Colonic mucosa (tissue), 4 donors: Measurements from ENCODE around the gene SPON1. TPM values are rescaled to one million over a fixed set of nuclear protein-coding genes. Genes with fewer than 3 reads are reported as not detected.

Experiments used
- DNase-seq: peaks from one replicate; pipeline ENCODE4 v3.0.0-alpha.2; 2020
- H3K27ac ChIP-seq: fragments of 200-600 bp; one replicate; pipeline ENCODE4 v1.8.0; 2021
- H3K27me3 ChIP-seq: fragments of 200-600 bp; one replicate; pipeline ENCODE4 v1.8.0; 2021
- H3K36me3 ChIP-seq: fragments of 200-600 bp; one replicate; pipeline ENCODE4 v1.8.0; 2021
- H3K4me1 ChIP-seq: fragments of 200-600 bp; one replicate; pipeline ENCODE4 v1.8.0; 2021; ENCODE audit warnings: mild to moderate bottlenecking
- H3K4me3 ChIP-seq: fragments of 200-600 bp; one replicate; pipeline ENCODE4 v1.8.0; 2021
- H3K9ac ChIP-seq, 2 donors: one replicate each; pipeline ENCODE4 v1.7.0; 2013; ENCODE audit warnings: control low read depth in 2 of 2, low read depth in 2 of 2, low read length in 2 of 2
- H3K9me3 ChIP-seq: fragments of 200-600 bp; one replicate; pipeline ENCODE4 v1.8.0; 2021
- intact Hi-C: fragments of 100-400 bp; cut with DNase I; formaldehyde crosslinking; loops from one replicate; pipeline ENCODE4 v1.14.1; 2022
- total RNA-seq, 2 donors: library from RNA; stranded (reverse); fragmentation: NEBNext Ultra II Directional in 1 of 2; extraction: Animal tissue kit (Norgen Biotek cat#: 25700) in 1 of 2; gene quantifications; one replicate each; pipeline ENCODE4 v1.2.1, GENCODE V29; 2021
- TF ChIP-seq, protein P1 (sequence below): fragments of 200-600 bp; IDR thresholded peaks from one replicate; pipeline ENCODE4 v1.8.0; 2022; ENCODE audit warnings: antibody characterized with exemption, mild to moderate bottlenecking
- donor health status: healthy.
- donor health status: DM: no; HTN: no; CAD: no.
- donor health status: DM: no; HTN: no; CAD: no.

The SPON1 gene
- total RNA-seq, 2 donors from 2014 or later: 91.4 to 93.9 TPM

DNA sequence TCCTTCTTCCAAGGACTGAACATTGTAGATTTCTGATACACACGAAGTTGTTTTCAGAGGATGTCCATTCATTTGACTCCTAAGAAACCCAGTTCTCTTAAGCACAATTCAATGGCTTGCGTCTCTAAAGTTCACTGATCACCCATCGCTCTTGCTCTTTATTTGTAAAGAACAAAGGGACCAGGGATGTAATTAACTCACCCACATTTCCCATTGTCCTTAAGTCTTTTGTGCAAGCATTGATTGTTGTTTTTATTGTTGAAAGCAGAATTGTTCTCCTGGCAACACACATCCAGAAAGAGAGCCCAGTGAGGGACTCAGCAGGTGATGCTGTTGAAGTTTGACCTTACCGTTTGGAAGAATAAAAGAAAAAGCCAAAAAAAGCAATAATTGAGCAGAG, 59.2 kb downstream of the SPON1 start:
- Histone ChIP-seq H3K4me3 (no peak overlapping the region), H3K9ac (no peak overlapping the region), H3K27me3 (no peaks in the 10 kb centered on the region), H3K9me3 (no peaks in the 10 kb centered on the region), H3K4me1 (no peaks in the 10 kb centered on the region), H3K27ac (no peak overlapping the region), H3K36me3 (no peaks in the 10 kb centered on the region)
- intact Hi-C loops: no loop called here
- no peak for DNase-seq
- TF ChIP-seq, protein P1, sequence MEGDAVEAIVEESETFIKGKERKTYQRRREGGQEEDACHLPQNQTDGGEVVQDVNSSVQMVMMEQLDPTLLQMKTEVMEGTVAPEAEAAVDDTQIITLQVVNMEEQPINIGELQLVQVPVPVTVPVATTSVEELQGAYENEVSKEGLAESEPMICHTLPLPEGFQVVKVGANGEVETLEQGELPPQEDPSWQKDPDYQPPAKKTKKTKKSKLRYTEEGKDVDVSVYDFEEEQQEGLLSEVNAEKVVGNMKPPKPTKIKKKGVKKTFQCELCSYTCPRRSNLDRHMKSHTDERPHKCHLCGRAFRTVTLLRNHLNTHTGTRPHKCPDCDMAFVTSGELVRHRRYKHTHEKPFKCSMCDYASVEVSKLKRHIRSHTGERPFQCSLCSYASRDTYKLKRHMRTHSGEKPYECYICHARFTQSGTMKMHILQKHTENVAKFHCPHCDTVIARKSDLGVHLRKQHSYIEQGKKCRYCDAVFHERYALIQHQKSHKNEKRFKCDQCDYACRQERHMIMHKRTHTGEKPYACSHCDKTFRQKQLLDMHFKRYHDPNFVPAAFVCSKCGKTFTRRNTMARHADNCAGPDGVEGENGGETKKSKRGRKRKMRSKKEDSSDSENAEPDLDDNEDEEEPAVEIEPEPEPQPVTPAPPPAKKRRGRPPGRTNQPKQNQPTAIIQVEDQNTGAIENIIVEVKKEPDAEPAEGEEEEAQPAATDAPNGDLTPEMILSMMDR: no peak

DNA sequence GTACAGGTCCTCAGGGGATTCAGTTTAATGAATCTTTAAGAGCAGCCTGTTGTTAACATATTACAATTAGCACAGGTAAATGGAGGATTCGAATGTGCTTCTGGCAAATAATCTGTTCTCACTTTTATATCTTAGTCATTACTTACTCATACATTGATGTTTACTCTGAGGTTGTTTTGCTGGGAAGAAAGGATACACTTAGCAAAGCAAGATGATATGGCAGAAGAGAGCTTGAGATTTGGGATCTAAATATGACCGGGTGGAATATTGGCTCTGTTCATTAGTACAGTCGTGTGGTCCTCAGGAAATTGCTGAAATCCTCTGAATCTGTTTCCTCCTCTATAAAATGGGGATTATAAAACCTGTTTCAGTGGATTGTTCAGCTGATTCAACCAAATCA, 59.7 kb downstream of the SPON1 start:
- Histone ChIP-seq H3K9me3 (no peaks in the 10 kb centered on the region), H3K9ac (no peak overlapping the region), H3K27me3 (no peaks in the 10 kb centered on the region), H3K4me3 (no peak overlapping the region), H3K4me1 (no peaks in the 10 kb centered on the region), H3K36me3 (no peaks in the 10 kb centered on the region), H3K27ac (no peak overlapping the region)
- DNase-seq: no peak
- intact Hi-C loops: no loop called here
- TF ChIP-seq, protein P1: no peak

DNA sequence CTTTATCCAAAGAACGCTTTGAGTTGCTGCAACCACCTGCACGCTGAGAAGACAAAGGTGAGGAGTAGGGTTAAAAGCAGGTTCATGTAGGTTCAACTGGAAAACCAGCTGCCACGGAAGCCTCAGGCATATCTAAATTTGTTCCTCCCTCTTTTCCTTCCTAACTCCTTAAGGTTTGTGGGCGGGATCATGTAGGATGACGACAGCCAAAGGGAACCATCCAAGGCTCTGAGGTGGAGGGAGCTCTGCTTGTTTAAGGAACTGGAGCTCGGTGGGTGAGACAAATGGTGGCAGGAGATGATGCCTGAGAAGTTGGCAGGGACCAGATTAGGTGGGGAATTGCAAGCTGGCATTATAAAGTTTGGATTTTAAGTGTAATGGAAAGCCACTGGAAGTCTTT, 60.3 kb downstream of the SPON1 start:
- intact Hi-C loops: no loop called here
- no peak for DNase-seq
- Histone ChIP-seq H3K36me3 (no peaks in the 10 kb centered on the region), H3K9ac (no peak overlapping the region), H3K4me1 (no peaks in the 10 kb centered on the region), H3K27ac (no peak overlapping the region), H3K4me3 (no peak overlapping the region), H3K9me3 (no peaks in the 10 kb centered on the region), H3K27me3 (no peaks in the 10 kb centered on the region)
- TF ChIP-seq, protein P1: no peak

DNA sequence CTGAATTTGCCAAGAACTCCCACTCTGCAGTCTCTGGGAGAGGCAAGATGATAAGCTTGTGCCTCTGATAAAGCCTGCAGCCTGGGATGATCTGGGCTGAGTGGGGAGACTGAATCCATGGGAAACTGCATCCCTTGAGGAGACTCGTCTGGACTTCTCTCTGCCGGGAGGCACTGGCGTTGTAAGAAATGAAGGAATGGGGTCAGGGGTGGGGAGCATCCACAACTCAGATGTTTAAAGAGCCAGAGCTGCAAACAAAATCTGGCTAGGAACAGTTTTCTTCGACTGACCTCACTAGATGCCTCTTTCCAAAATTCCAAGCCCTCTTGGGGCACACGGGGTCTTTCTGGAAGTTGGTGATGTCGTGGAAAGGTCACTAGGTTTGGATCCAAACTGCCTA, 64.4 kb downstream of the SPON1 start:
- H3K9me3 ChIP-seq: no peaks in the 10 kb centered on the region
- TF ChIP-seq, protein P1: no peak
- no peak for DNase-seq
- H3K9ac ChIP-seq: no peak overlapping the region
- no peak overlapping the region for H3K4me3 ChIP-seq
- intact Hi-C loops: no loop called here
- no peaks in the 10 kb centered on the region for H3K27me3 ChIP-seq
- H3K4me1 ChIP-seq: peaks cover 3% of the 10 kb centered on the region
- no peak overlapping the region for H3K27ac ChIP-seq
- no peaks in the 10 kb centered on the region for H3K36me3 ChIP-seq

DNA sequence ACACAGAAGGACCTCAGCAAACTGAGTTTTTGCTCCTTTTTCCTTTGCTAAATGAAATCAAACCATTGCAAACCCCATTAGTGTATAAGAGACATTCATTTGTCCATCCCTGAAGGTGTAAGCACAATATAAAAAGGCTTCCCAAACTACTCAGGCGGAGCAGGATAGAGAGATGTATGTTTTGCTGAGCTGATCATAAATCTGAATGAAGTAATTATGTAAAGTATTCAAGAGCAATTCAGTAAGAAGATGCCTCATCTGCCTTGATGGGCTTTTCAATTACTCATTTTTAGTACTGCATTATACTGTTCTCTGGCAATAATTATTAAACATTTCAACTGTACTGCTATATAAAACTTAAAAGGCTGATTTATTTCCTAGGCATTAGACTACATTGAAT, 65.0 kb downstream of the SPON1 start:
- no peak overlapping the region for H3K27ac ChIP-seq
- no peak overlapping the region for H3K4me3 ChIP-seq
- no peaks in the 10 kb centered on the region for H3K9me3 ChIP-seq
- peaks cover 3% of the 10 kb centered on the region for H3K4me1 ChIP-seq
- no peaks in the 10 kb centered on the region for H3K36me3 ChIP-seq
- no peak for DNase-seq
- intact Hi-C loops: no loop called here
- H3K27me3 ChIP-seq: no peaks in the 10 kb centered on the region
- H3K9ac ChIP-seq: no peak overlapping the region
- TF ChIP-seq, protein P1: no peak

DNA sequence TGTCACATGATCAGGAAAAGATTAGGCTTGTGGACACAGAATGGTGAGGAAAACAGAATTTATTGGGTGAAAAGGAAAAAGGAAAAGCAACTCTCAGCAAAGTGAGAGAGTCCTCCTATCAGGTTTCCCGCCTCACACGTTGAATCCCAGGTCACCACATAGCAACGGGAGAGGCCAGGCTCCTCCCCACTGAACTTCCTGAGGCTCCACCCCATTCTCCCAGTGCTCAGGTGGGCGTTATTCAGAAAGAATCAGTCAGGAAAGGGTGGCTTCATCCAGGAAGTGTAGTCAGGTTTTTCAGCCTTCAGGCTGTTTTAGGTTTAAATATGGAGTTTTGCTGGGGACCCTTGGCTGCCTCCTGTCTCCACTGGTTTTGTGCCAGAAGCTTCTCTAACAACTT, 66.9 kb downstream of the SPON1 start:
- TF ChIP-seq, protein P1: no peak

More for the DNA sequence above, 66.9 kb downstream of the SPON1 start:
- intact Hi-C loops: no loop called here
- Histone ChIP-seq H3K36me3 (no peaks in the 10 kb centered on the region), H3K27ac (peak overlapping the region; percentile 53), H3K9me3 (no peaks in the 10 kb centered on the region), H3K4me3 (no peak overlapping the region), H3K27me3 (no peaks in the 10 kb centered on the region), H3K9ac (no peak overlapping the region), H3K4me1 (peaks cover 3% of the 10 kb centered on the region)
- peak; percentile 56 for DNase-seq
